HCT116 (cell line): ENCODE measurements around the gene FOXK1.

Experiments
- CTCF ChIP-seq, 3 experiments: fragments of 200-600 bp in 1 of 3; sonication (generic) in 1 of 3; IDR thresholded peaks in 2 of 3; conservative IDR thresholded peaks in 1 of 3; 2 replicates each; pipeline ENCODE4 v1.5.1; 2012 to 2017; ENCODE audit warnings: low read depth in 2 of 3, low read length in 2 of 3, antibody characterized with exemption in 1 of 3, borderline replicate concordance in 1 of 3, control low read depth in 1 of 3, mild to moderate bottlenecking in 1 of 3, mixed read lengths in 1 of 3, mixed run types in 1 of 3, moderate library complexity in 1 of 3; ENCODE audit not compliant: insufficient read depth in 1 of 3
- MAX ChIP-seq: IDR thresholded peaks from 2 replicates; pipeline ENCODE4 v1.6.1; 2012
- POLR2AphosphoS5 ChIP-seq: IDR thresholded peaks from 2 replicates; pipeline ENCODE4 v1.6.1; 2011; ENCODE audit warnings: mild to moderate bottlenecking, low read depth, low read length, moderate library complexity

- TF ChIP-seq MAX: no peak
- TF ChIP-seq POLR2AphosphoS5: no peak
- no peak for TF ChIP-seq CTCF (IDR thresholded peaks at IDR 0.05 in 2 of 3, conservative IDR thresholded peaks at IDR 0.05 in 1 of 3; ENCODE audit: borderline replicate concordance in 1 of 3, insufficient read depth in 1 of 3, low read depth in 2 of 3, low read length in 2 of 3)
These were observed 103.9 kb downstream of the FOXK1 start for GRCh38 chr7:4786015-4786414.
